ENCODE results near the gene GRM1.

Gene GRM1

DNA sequence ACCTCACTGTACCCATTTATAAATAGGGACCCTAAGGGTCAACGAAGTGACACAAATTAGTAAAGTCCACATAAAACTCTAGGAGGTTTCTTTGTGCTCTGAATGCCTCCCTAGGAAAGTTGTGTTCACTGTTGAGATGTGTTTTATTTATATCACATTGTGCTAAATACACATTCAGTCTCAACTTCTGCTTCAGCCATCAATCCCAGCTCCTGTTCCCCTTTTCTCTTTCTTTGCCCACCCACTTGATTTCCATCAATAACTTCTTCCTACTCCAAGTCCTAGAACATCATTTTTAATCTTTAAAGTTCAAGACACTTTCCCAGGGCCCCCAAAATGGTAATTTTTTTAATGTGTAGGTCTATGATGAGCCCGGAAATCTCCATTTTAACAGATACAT lies 306.5 kb downstream of the GRM1 start:
- no peak for DNase-seq (ENCODE audit: low spot score)

DNA sequence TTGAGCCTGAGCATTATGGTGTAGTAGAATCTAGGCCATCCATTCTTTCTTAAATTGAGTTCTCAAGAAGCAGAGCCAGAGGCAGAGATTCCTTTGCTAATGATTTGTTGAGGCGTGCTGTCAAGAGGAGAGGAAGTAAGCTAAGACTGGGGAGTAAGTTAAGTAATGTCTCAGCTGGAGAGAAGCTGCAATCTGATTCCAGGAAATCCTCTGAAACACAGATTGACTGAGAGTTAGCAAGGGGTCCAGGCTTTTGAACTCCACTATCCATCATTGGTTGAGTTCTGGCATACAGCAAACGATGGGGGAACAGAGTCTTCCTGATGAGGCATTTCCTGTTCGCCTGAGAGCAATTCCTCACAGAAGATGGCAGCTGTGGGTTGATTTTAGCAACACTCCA lies 307.3 kb downstream of the GRM1 start:
- no peak for DNase-seq (ENCODE audit: low spot score)

DNA sequence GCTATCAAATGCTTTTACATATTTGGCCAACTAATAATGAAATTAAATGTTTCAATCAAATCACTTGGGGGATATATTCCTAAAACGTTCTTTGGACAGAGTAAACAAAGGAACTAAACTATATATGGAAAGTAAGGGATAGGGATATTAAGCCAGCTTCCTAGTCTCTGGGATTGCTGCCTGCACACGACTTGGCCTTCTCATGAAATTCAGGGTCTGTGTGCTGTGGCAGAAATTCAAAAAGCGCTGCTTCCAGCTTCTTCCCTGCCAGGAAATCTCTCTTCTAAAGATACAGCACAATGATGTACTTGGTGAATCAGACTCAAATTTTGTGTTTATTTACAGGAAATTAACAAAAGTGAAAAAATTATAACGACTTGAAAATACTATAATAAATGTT lies 308.5 kb downstream of the GRM1 start:
- DNase-seq (ENCODE audit: low spot score), result no peak

DNA sequence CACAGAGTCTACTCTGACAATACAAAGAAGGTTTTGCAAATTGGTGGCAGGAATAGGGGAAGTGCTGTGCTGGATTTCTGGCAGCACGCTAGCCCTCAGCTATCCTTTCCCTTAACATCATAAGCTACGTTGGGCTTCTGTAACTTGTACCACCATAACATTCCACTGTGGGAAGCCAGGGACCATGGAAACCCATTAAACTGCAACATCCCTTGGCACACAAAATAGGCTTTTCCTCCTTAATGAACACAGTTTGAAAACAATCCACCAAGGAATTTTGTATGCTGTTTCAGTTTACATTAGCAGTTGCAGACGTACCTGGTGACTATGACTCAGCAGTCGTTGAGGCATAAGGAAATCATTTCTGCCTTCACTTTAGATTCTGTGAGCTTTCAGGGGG lies 310.9 kb downstream of the GRM1 start:
- no peak for DNase-seq (ENCODE audit: low spot score)

DNA sequence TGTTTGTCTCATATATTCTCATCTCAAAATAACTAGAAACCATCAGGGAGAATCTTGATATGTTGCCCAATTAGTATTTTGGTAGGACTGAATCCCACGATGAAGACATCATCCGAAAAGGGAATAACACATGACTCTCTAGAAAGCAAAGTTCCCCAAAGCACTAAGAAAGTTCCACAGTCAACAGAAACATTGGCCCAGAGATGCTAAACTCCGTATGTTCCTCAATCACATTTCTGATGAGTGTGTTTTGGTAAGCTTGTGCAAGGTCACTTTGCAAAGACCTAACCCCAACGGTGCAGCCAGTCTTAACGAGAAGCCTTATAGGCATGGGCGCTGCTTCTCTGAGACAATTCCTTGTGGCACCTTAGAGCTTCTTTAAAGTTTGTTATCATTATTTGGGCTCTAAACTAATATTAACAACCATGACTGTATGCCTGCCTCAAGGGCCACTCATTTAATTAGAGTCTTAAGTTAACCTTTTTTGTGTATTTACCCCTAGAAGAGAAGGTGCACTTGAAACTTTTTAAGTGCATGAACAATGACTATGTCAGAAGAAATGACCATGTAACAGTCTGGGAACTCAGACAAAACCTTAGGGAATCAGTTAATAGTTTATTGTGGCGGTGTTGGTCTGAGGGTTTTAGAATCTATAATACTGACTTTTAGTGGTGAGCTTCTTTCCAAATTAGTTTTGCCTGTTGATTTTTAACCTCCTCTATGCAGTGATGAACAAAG lies 312.8 kb downstream of the GRM1 start:
- no peak for DNase-seq (ENCODE audit: low spot score)

GRCh38 chr6:146345598-146345997 lies 316.7 kb downstream of the GRM1 start:
- DNase-seq (ENCODE audit: low spot score), result no peak

DNA sequence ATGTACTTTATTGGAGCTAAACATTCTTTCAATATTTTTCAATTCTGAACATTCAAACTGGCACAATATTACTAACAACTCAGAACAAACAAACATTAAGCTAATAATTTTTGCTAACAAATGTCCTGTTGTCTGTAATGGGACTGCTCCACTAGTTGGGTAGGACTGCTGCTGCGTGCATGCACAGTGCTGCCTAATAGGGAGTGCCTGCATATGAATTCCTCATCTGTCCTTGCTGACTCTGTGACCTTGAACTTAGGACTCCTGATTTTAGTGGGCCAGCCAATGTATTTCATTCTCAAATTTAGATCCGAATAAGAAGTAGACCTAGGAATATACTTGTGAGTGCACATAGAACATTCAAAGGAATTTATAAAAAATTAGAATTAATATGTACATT lies 318.2 kb downstream of the GRM1 start:
- DNase-seq (ENCODE audit: low spot score), result no peak

DNA sequence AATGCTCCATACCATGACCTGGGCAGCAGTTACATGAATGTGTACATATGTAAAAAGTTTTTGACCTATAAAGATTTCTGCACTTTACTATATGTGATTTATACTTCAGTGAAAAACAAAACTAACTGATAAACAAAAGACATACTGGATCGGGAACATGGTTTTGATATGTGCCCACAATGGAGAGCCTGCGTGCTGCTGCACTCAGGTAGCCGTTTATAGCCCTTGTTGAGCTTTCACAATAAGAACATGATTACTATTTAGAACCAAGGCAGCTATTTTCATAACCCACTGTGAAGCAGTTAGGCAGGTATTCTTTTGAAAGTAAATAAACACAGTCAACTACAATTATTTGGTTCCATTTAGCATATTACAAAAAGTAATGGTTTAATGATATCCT lies 318.8 kb downstream of the GRM1 start:
- DNase-seq (ENCODE audit: low spot score), result no peak

DNA sequence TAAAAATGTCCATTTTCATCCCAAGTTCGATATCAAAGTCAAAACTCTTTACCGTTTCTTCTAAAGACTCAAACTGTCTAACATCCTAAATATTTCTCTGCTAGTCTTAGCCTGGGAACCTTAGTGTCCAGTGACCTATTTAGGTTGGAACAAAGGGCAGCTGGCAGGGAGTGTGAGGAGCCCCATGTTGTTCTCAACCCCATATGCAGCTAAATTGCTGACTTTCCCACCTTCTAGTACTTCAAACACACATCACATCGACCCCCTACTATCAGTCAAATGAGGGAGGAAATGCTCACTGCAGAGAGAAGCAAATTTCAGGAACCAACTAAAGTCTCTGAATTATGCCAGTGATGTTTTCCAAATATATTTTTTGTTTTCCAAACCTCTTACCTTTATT lies 322.2 kb downstream of the GRM1 start:
- DNase-seq (ENCODE audit: low spot score), result no peak

DNA sequence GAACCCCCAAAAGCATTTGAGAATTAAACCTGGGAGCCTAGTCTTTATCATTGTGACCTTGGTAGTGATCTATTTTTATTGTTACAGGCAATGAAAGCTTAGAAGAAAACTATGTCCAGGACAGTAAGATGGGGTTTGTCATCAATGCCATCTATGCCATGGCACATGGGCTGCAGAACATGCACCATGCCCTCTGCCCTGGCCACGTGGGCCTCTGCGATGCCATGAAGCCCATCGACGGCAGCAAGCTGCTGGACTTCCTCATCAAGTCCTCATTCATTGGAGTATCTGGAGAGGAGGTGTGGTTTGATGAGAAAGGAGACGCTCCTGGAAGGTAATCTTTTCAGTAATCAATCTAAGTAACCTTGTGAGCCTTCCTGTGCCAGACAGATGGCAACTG lies 323.3 kb downstream of the GRM1 start:
- DNase-seq (ENCODE audit: low spot score), result no peak

DNA sequence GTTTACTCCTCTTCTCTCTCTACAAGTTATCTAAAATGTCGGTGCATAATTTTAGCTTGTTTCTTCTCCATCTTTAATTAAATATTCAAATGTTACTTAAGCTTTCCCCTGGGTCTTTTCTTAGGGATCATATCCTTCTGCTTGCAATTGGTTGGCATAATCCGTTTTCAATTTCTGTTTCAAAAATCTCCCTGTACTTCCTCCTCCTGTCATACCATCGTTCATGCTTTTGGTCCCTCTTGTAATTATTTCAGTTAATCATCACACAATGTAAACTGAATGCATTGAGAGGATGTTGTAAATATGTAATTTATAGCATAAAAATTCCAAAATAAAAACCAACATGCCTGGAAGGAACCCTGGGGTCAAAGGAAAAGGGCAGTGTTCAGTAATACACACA lies 325.6 kb downstream of the GRM1 start:
- DNase-seq (ENCODE audit: low spot score), result no peak

- no peak for DNase-seq (ENCODE audit: low spot score)
Measured at GRCh38 chr6:146355521-146356100, 326.7 kb downstream of the GRM1 start.

- DNase-seq (ENCODE audit: low spot score), result no peak
Measured at GRCh38 chr6:146357578-146358430, 328.9 kb downstream of the GRM1 start.

DNA sequence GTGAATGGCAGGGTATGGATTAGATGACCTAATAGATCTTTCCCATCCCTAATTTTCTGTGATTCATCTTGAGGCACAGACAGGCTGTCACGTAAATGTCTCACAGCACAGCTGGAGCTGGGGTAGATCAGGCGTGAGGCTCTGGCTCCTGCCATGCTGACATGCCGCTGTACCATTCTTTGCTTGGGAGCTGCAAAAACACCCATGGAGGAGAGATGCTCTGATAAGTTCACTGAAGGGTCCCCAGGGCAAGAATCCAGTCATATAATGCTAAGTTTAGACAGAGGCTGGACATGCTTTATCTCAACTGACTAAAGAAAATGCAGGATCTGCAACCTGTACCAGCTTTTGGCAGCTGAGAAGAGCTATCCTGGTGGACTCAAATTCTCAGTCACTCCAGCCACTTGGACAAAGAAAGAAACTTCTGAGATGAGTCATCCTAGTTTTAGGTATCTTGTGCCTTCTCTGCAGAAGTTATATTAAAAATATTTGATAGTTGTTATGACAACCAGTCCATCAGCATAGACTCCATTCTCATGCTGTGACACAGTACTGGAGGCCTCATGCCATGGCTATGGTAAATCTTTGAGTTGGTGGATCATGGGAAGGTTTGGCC lies 329.7 kb downstream of the GRM1 start:
- DNase-seq (ENCODE audit: low spot score), result no peak

GRCh38 chr6:146359131-146359530 lies 330.3 kb downstream of the GRM1 start:
- DNase-seq (ENCODE audit: low spot score), result no peak

GRCh38 chr6:146361128-146361924 lies 332.5 kb downstream of the GRM1 start:
- no peak for DNase-seq (ENCODE audit: low spot score)

DNA sequence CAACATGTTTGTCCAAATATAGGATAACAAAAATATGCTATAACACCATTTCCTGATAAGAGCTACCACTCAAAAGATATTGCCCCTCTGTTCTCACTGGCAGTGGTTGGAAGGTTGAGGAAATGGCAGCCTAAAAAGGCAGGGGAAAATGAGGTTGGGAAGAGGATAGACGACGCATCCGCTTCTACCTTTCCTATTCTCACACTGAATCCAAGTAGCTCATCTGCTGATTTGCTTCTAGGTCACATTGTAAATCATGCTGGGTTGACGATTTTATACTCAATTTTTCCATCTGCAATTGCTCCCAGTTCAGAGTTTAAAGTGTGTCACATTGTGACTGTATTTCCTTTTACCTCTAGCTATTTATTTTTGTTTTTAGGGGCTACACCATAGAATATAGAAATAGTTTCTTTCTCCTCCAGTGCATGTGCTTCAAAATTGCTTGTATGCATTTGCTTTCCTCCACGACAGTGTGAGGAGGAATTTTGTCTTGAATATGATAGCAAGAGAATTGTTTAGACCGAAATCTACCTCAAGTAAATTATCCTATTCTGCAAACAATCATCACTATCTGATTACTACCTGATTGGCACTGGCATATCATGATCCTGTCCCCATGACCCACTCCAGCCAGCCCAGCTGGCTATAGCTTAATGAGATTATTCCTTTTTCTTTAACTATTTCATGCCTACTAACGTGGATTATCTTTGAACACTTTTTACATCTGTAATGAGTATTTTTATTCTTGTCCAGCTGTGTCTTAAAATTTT lies 335.2 kb downstream of the GRM1 start:
- DNase-seq (ENCODE audit: low spot score), result no peak

DNA sequence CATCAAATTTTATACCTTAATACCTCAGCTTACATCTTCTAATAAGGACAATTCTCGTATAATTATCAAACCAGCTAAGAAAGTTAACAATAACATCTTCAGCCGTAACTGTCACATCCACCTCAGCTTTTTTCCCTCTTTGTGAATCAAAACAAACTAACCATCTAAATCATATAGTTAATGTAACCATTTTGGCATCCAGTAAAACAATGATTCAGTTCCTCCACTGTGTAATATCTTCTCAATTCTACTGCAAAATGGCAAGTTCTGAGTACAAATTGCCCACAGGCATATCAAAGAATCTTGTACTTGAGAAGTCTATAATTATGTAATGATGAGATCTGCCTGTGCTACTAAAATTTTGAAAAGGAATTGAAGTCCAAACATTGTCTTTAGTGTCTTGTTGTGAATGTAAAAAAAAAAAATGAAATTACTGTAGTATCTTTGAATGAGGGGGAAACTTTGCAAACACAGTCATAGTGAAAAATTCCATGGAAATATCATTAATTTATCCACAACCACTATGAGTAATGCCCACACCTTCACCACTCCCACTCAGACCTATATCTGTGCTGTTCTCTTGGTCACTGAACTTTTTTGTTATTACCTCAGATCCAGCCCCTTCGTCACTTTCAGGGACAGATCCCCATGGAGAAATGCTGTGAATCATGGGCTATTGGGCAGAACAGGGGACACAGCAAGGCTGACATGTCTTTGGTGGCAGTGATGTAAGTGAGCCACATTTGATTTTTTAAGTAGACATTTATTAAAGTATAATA lies 336.1 kb downstream of the GRM1 start:
- no peak for DNase-seq (ENCODE audit: low spot score)

DNA sequence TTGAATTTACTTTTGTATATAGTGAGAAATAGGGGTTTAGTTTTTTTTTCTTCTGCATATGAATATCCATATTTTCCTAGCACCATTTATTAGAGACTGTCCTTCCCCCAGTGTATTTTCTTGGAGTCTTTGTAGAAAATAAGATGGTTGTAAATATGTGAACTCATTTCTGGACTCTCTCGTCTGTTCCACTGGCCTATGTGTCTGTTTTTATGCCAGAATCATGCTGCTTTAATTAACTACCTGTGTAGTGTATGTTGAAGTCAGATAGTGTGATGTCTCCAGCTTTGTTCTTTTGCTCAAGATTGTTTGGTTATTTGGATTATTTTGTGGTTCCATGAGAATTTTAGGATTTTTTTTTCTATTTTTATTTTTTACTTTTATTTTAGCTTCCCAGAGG lies 338.2 kb downstream of the GRM1 start:
- no peak for DNase-seq (ENCODE audit: low spot score)

DNA sequence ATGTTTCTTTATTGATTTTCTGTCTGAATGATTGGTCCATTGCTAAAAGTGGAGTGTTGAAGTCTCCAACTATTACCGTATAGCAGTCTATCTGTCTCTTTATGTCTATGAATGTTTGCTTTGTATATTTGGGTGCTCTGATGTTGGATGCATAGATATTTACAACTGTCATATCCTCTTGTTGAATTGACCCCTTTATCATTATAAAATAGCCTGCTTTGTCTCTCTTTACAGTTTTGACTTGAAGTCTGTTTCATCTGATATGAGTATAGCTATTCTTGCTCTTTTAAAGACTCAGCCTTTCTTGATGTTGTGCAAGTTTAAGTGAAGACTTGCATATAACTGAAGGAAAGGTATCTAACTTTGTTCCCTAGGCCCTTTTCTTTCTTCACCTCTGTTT lies 341.0 kb downstream of the GRM1 start:
- no peak for DNase-seq (ENCODE audit: low spot score)
